K562 (cell line): ENCODE data around the gene OCA2. TPM values are rescaled to one million over a fixed set of nuclear protein-coding genes. Genes with fewer than 3 reads are reported as not detected.

Experiments used
- ATAC-seq: fragments of 200-7000 bp; cut with Tn5 transposase; 3 replicates; pipeline ENCODE4 v1.9.1; 2020; ENCODE audit warnings: moderate library complexity
- BruUV-seq: library from RNA; stranded (reverse); fragments of 400-500 nt; replicated peaks from 2 replicates; lab custom pipeline; 2021; lab: Mats Ljungman, UMichigan
- CTCF ChIA-PET: fragments of 300-600 bp; formaldehyde crosslinking; extraction: SDS; loops from one replicate; lab custom pipeline; 2021; ENCODE audit warnings: low intra/inter-chr PET ratio; lab: Yijun Ruan, JAX
- POLR2A ChIA-PET: fragments of 300-600, 350-650 bp; sonication (Branson Sonifier 250); formaldehyde crosslinking; extraction: SDS; loops from one replicate; lab custom pipeline; 2021; ENCODE audit warnings: antibody characterized with exemption, inconsistent platforms; lab: Yijun Ruan, JAX
- DNase-seq, 4 experiments: peaks; one replicate each; pipeline versions ENCODE4 v3.0.0 to v3.0.0-alpha.2; 2011 to 2018; ENCODE audit warnings: low spot score in 3 of 4, mixed read lengths in 3 of 4; ENCODE audit errors: extremely low read depth in 1 of 4
- FAIRE-seq: peaks from 2 replicates; lab custom pipeline; 2011; peaks lifted over from hg19 to GRCh38; lab: Jason Lieb, UNC
- H2AFZ ChIP-seq: 2 replicates; pipeline ENCODE4 v1.6.0; 2011; ENCODE audit warnings: low read depth, low read length, control low read depth, inconsistent platforms
- H3K27ac ChIP-seq: fragments of 200-600 bp; 3 replicates; pipeline ENCODE4 v1.8.0; 2011; ENCODE audit warnings: low read depth, mild to moderate bottlenecking, control low read depth, inconsistent platforms, low read length, moderate library complexity, mixed read lengths; ENCODE audit errors: extremely low read depth
- H3K27me3 ChIP-seq, 2 experiments: fragments of 300-600 bp in 1 of 2; 2 replicates in 1 of 2; 3 replicates in 1 of 2; pipeline versions ENCODE4 v1.6.0 to v1.8.0; 2011; ENCODE audit warnings: inconsistent platforms in 2 of 2, low read length in 2 of 2, mild to moderate bottlenecking in 1 of 2, mixed read lengths in 1 of 2, moderate library complexity in 1 of 2; ENCODE audit not compliant: control insufficient read depth in 2 of 2, insufficient read depth in 2 of 2
- H3K36me3 ChIP-seq: fragments of 300-600 bp; 3 replicates; pipeline ENCODE4 v1.8.0; 2011; ENCODE audit warnings: mild to moderate bottlenecking, low read length, inconsistent platforms; ENCODE audit not compliant: control insufficient read depth, insufficient read depth
- H3K4me1 ChIP-seq, 2 experiments: fragments of 200-600 bp in 1 of 2; replicated peaks in 1 of 2; 2 replicates in 1 of 2; 3 replicates in 1 of 2; pipeline versions ENCODE4 v1.5.1 to v1.8.0; 2011; ENCODE audit warnings: inconsistent platforms in 2 of 2, low read length in 2 of 2, mild to moderate bottlenecking in 1 of 2, mixed read lengths in 1 of 2, moderate library complexity in 1 of 2; ENCODE audit not compliant: control insufficient read depth in 2 of 2, insufficient read depth in 2 of 2
- H3K4me2 ChIP-seq: 2 replicates; pipeline ENCODE4 v1.6.1; 2011; ENCODE audit warnings: low read length, control low read depth, inconsistent platforms, mixed read lengths; ENCODE audit not compliant: insufficient read depth
- H3K4me3 ChIP-seq: fragments of 200-600 bp; sonication (generic), shearing (Covaris generic); 2 replicates; pipeline ENCODE4 v1.5.1; 2016; ENCODE audit warnings: control low read depth, inconsistent platforms
- H3K79me2 ChIP-seq: fragments of 200-600 bp; 3 replicates; pipeline ENCODE4 v1.8.0; 2011; ENCODE audit warnings: low read length, inconsistent platforms; ENCODE audit not compliant: control insufficient read depth, insufficient read depth
- H3K9ac ChIP-seq, 2 experiments: 2 replicates each; pipeline versions ENCODE4 v1.6.0 to v1.6.1; 2011; ENCODE audit warnings: low read depth in 2 of 2, low read length in 2 of 2, control low read depth in 1 of 2, inconsistent platforms in 1 of 2, mild to moderate bottlenecking in 1 of 2, mixed read lengths in 1 of 2; ENCODE audit not compliant: insufficient read depth in 1 of 2
- H3K9me1 ChIP-seq: one replicate; pipeline ENCODE4 v1.6.0; 2011; ENCODE audit warnings: inconsistent platforms, mild to moderate bottlenecking, low read length, moderate library complexity; ENCODE audit not compliant: control insufficient read depth, insufficient read depth
- H3K9me3 ChIP-seq: replicated peaks from 2 replicates; pipeline ENCODE4 v1.5.1; 2011; ENCODE audit warnings: low read depth, low read length, inconsistent platforms; ENCODE audit not compliant: control insufficient read depth, insufficient read depth
- H4K20me1 ChIP-seq: replicated peaks from 2 replicates; pipeline ENCODE4 v1.6.1; 2011; ENCODE audit warnings: low read length, inconsistent platforms, mixed read lengths; ENCODE audit not compliant: control insufficient read depth, insufficient read depth
- E2F5 ChIP-seq: sonication (generic); formaldehyde crosslinking; IDR thresholded peaks from 2 replicates; pipeline ENCODE4 v1.8.0; 2022; ENCODE audit warnings: mild to moderate bottlenecking, missing genetic modification reagents
- FOXA1 ChIP-seq: fragments of 450-650 bp; IDR thresholded peaks from 2 replicates; pipeline ENCODE4 v1.6.1; 2016; ENCODE audit warnings: mild to moderate bottlenecking, borderline replicate concordance
- GATA2 ChIP-seq: sonication (generic); formaldehyde crosslinking; IDR thresholded peaks from 2 replicates; pipeline ENCODE4 v1.4.0; 2020; ENCODE audit warnings: mild to moderate bottlenecking, missing genetic modification reagents
- PTRF ChIP-seq: fragments of 450-650 bp; IDR thresholded peaks from 2 replicates; pipeline ENCODE4 v1.6.1; 2016; ENCODE audit warnings: mild to moderate bottlenecking, missing genetic modification characterization, missing compliant biosample characterization
- PURB ChIP-seq: sonication (generic); formaldehyde crosslinking; IDR thresholded peaks from 2 replicates; pipeline ENCODE4 v1.9.0; 2021; ENCODE audit warnings: low read depth, mild to moderate bottlenecking, missing genetic modification reagents
- SFPQ ChIP-seq: fragments of 200-400 bp; formaldehyde crosslinking; IDR thresholded peaks from 2 replicates; pipeline ENCODE4 v1.6.1; 2017; ENCODE audit warnings: mild to moderate bottlenecking, low read depth, low read length, moderate library complexity
- SPI1 ChIP-seq: IDR thresholded peaks from 2 replicates; pipeline ENCODE4 v1.6.1; 2011; ENCODE audit warnings: low read depth, low read length, control low read depth, borderline replicate concordance
- ZNF311 ChIP-seq: fragments of 250-450 bp; sonication (Bioruptor Pico); IDR thresholded peaks from 2 replicates; pipeline ENCODE4 v1.4.0; 2020; ENCODE audit warnings: mild to moderate bottlenecking, moderate library complexity
- ZNF699 ChIP-seq: fragments of 250-450 bp; sonication (Bioruptor Pico); IDR thresholded peaks from 2 replicates; pipeline ENCODE4 v1.8.0; 2021; ENCODE audit warnings: mild to moderate bottlenecking, moderate library complexity; ENCODE audit not compliant: insufficient replicate concordance
- WGBS: fragments of 100-300 bp; shearing (Covaris generic); methylation state at CpG from one replicate; pipeline ENCODE4 v1.1.6; 2016; ENCODE audit warnings: low coverage, mixed read lengths; ENCODE audit not compliant: insufficient coverage; ENCODE audit errors: missing lambda C conversion rate; 5-methylcytosine and 5-hydroxymethylcytosine counted together
- in situ Hi-C: fragments of 300-500 bp; cut with MboI; formaldehyde crosslinking; loops from 4 replicates; pipeline ENCODE4 v1.15.0; 2018; ENCODE audit warnings: inconsistent platforms, mixed read lengths
- intact Hi-C: fragments of 100-400 bp; cut with micrococcal nuclease; formaldehyde crosslinking; loops from 2 replicates; pipeline ENCODE4 v1.14.2; 2022
- polyA plus RNA-seq, 8 experiments: library from polyadenylated mRNA; depleted of rRNA in 4 of 8; stranded (reverse) in 5 of 8; unstranded in 3 of 8; fragments of >200 nt; fragmentation: Nextera tagmentation in 2 of 8; fragmentation: Illumina TruSeq in 1 of 8; extraction: Ambion mirVana in 2 of 8; extraction: Trizol in 1 of 8; gene quantifications; 2 replicates each; pipeline versions ENCODE4 v1.2.1 to v1.2.3, GENCODE V29; 2011 to 2014; ENCODE audit warnings: inconsistent platforms in 1 of 8, missing spikeins in 1 of 8
- total RNA-seq, 7 experiments: library from RNA; depleted of rRNA in 6 of 7; stranded (reverse); fragments of >200 nt in 6 of 7; fragmentation: Illumina TruSeq in 2 of 7; extraction: Trizol in 2 of 7; gene quantifications; 2 replicates each; pipeline versions ENCODE4 v1.2.1 to v1.2.3, GENCODE V29; 2011 to 2021; ENCODE audit warnings: low replicate concordance in 1 of 7
- TF ChIP-seq, protein P1 (sequence below): fragments of 250-450 bp; sonication (Bioruptor Pico); IDR thresholded peaks from 2 replicates; pipeline ENCODE4 v1.8.0; 2021; ENCODE audit warnings: borderline replicate concordance, mild to moderate bottlenecking, moderate library complexity; ENCODE audit not compliant: poor library complexity, severe bottlenecking
- TF ChIP-seq, protein P2 (sequence below): sonication (generic); formaldehyde crosslinking; IDR thresholded peaks from 2 replicates; pipeline ENCODE4 v1.9.0; 2022; ENCODE audit warnings: mild to moderate bottlenecking, missing genetic modification reagents

The OCA2 gene
- total and polyA plus RNA-seq, 9 of the 15 experiments (the other 6 are each of a cell fraction or from before 2014, with no cell fraction given) = 0.07 to 0.59 (median 0.17) TPM; not detected in 1

DNA sequence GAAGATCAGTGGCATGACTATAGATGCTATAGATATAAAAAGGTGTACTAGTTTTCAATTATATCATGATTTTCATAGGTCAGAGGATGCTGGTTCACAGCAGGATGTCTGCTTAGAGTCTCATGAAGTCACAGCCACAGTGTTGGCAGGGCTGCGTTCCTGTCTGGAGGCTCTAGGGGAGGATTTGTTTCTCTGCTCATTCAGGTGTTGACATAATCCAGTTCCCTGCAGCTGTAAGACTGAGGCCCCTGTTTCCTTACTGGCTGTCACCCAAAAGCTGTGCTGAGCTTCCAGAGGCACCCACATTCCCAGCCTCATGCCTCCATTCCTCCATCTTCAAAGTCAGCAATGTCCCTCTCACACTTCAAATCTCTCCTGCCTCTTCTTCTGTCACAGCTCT lies 170.7 kb downstream of the OCA2 start:
- Histone ChIP-seq H3K4me1 (no peaks in the 10 kb centered on the region), H3K9me3 (no peaks in the 10 kb centered on the region), H3K36me3 (no peaks in the 10 kb centered on the region), H3K9ac (no peak overlapping the region), H3K4me3 (no peak overlapping the region), H3K27me3 (no peaks in the 10 kb centered on the region), H3K9me1 (no peaks in the 10 kb centered on the region), H3K27ac (no peak overlapping the region), H3K4me2 (no peak overlapping the region), H2AFZ (no peak overlapping the region), H3K79me2 (no peaks in the 10 kb centered on the region), H4K20me1 (no peaks in the 10 kb centered on the region)
- ATAC-seq (no peak), FAIRE-seq (no peak), DNase-seq (no peak)
- POLR2A ChIA-PET = no interaction called here
- intact Hi-C loops (no loop called here), in situ Hi-C loops (no loop called here)
- no TSS peak for BruUV-seq
- WGBS = 0% methylated on average over 1 of the region's 1 CpG
- CTCF ChIA-PET = no interaction called here
- TF ChIP-seq PTRF (no peak), GATA2 (CRISPR knock-in tag) (no peak), ZNF311 (no peak), ZNF699 (CRISPR knock-in tag) (no peak), FOXA1 (no peak), SPI1 (no peak)
- TF ChIP-seq, protein P1, sequence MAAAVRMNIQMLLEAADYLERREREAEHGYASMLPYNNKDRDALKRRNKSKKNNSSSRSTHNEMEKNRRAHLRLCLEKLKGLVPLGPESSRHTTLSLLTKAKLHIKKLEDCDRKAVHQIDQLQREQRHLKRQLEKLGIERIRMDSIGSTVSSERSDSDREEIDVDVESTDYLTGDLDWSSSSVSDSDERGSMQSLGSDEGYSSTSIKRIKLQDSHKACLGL = no peak

- POLR2A ChIA-PET = interaction anchor here (0.7 kb wide), 1 partner anchor 46 kb away, joined by 3 read pairs; no protein-coding TSS in a partner anchor
- no TSS peak for BruUV-seq
- Histone ChIP-seq H2AFZ (no peak overlapping the region), H3K4me3 (no peak overlapping the region), H3K27ac (no peak overlapping the region), H4K20me1 (no peaks in the 10 kb centered on the region), H3K79me2 (no peaks in the 10 kb centered on the region), H3K36me3 (no peaks in the 10 kb centered on the region), H3K4me1 (no peaks in the 10 kb centered on the region), H3K27me3 (no peaks in the 10 kb centered on the region), H3K9ac (no peak overlapping the region), H3K9me1 (no peaks in the 10 kb centered on the region), H3K4me2 (no peak overlapping the region), H3K9me3 (no peaks in the 10 kb centered on the region)
- DNase-seq (no peak), ATAC-seq (no peak), FAIRE-seq (no peak)
- intact Hi-C loops = no loop called here
- in situ Hi-C loops = no loop called here
- CTCF ChIA-PET = no interaction called here
- 0% methylated on average over 3 of the region's 3 CpGs for WGBS
- no peak for TF ChIP-seq E2F5 (CRISPR knock-in tag)
- no peak for TF ChIP-seq SFPQ
- TF ChIP-seq, protein P2, sequence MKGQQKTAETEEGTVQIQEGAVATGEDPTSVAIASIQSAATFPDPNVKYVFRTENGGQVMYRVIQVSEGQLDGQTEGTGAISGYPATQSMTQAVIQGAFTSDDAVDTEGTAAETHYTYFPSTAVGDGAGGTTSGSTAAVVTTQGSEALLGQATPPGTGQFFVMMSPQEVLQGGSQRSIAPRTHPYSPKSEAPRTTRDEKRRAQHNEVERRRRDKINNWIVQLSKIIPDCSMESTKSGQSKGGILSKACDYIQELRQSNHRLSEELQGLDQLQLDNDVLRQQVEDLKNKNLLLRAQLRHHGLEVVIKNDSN = no peak
- no peak for TF ChIP-seq PURB
Measured at GRCh38 chr15:27912283-27912682, 186.8 kb downstream of the OCA2 start.
